ENCODE data around the gene CWC27. TPM values are rescaled to one million over a fixed set of nuclear protein-coding genes. Genes with fewer than 3 reads are reported as not detected.

Gene CWC27
- total RNA-seq, 1 experiment from 2014 or later = 12.6 TPM

GRCh38 chr5:65061250-65061973 lies 292.7 kb downstream of the CWC27 start:
- POLR2A ChIA-PET (ENCODE audit: unreplicated experiment) = no interaction called here

GRCh38 chr5:65061974-65062353 lies 293.2 kb downstream of the CWC27 start:
- H3K4me2 ChIP-seq (ENCODE audit: low read length) = no peak overlapping the region
- H3K36me3 ChIP-seq (ENCODE audit: low read depth, low read length) = no peaks in the 10 kb centered on the region
- H2AFZ ChIP-seq (ENCODE audit: low read length) = no peak overlapping the region
- no peaks in the 10 kb centered on the region for H3K9me3 ChIP-seq (ENCODE audit: low read length)
- no peaks in the 10 kb centered on the region for H3K9me2 ChIP-seq (replicated peaks; ENCODE audit: low read length)
- no peak overlapping the region for H3K4me3 ChIP-seq (ENCODE audit: low read length)
- POLR2A ChIA-PET (ENCODE audit: unreplicated experiment) = no interaction called here
- DNase-seq (no peak), ATAC-seq (no peak)
- no peak overlapping the region for H3K9ac ChIP-seq (ENCODE audit: low read length)
- peaks cover 11% of the 10 kb centered on the region for H3K4me1 ChIP-seq (ENCODE audit: insufficient read depth, low read length)
- no peaks in the 10 kb centered on the region for H4K20me1 ChIP-seq (ENCODE audit: low read length)
- intact Hi-C loops (cut with micrococcal nuclease) = no loop called here
- TF ChIP-seq EZH2phosphoT487 (IDR thresholded peaks at IDR 0.05; ENCODE audit: borderline replicate concordance, low read length) (no peak), CTCF (conservative IDR thresholded peaks at IDR 0.05; ENCODE audit: low read depth, low read length) (no peak), EZH2 (IDR thresholded peaks at IDR 0.05; ENCODE audit: low read length, unreplicated experiment) (no peak)
- no peaks in the 10 kb centered on the region for H3K79me2 ChIP-seq (ENCODE audit: low read length)
- no peaks in the 10 kb centered on the region for H3F3A ChIP-seq (ENCODE audit: low read length, unreplicated experiment)
- H3K27ac ChIP-seq (ENCODE audit: low read length) = no peak overlapping the region
- CTCF ChIA-PET = no interaction called here
- BruUV-seq (replicated peaks) = no TSS peak
- no peaks in the 10 kb centered on the region for H3K27me3 ChIP-seq (ENCODE audit: low read length)

More at GRCh38 chr5:65061250-65061973, 292.7 kb downstream of the CWC27 start:
- no peak for DNase-seq
- Histone ChIP-seq H3K27me3 (ENCODE audit: low read length) (no peaks in the 10 kb centered on the region), H3K9me2 (replicated peaks; ENCODE audit: low read length) (no peaks in the 10 kb centered on the region), H3K9me3 (ENCODE audit: low read length) (no peaks in the 10 kb centered on the region), H3K27ac (ENCODE audit: low read length) (no peak overlapping the region), H2AFZ (ENCODE audit: low read length) (no peak overlapping the region), H3F3A (ENCODE audit: low read length, unreplicated experiment) (no peaks in the 10 kb centered on the region), H3K4me2 (ENCODE audit: low read length) (no peak overlapping the region), H3K79me2 (ENCODE audit: low read length) (no peaks in the 10 kb centered on the region), H3K4me3 (ENCODE audit: low read length) (no peak overlapping the region), H3K36me3 (ENCODE audit: low read depth, low read length) (no peaks in the 10 kb centered on the region), H3K4me1 (ENCODE audit: insufficient read depth, low read length) (peaks cover 11% of the 10 kb centered on the region), H3K9ac (ENCODE audit: low read length) (no peak overlapping the region), H4K20me1 (ENCODE audit: low read length) (no peaks in the 10 kb centered on the region)
- ATAC-seq = no peak
- intact Hi-C loops (cut with micrococcal nuclease) = no loop called here
- BruUV-seq (replicated peaks) = no TSS peak
- CTCF ChIA-PET = no interaction called here
- TF ChIP-seq CTCF (conservative IDR thresholded peaks at IDR 0.05; ENCODE audit: low read depth, low read length) (no peak), EZH2phosphoT487 (IDR thresholded peaks at IDR 0.05; ENCODE audit: borderline replicate concordance, low read length) (no peak)

- ChIA-PET CTCF (no interaction called here), POLR2A (ENCODE audit: unreplicated experiment) (no interaction called here)
- Histone ChIP-seq H4K20me1 (ENCODE audit: low read length) (no peaks in the 10 kb centered on the region), H3F3A (ENCODE audit: low read length, unreplicated experiment) (no peaks in the 10 kb centered on the region), H3K9me2 (replicated peaks; ENCODE audit: low read length) (no peaks in the 10 kb centered on the region), H3K4me3 (ENCODE audit: low read length) (no peak overlapping the region), H2AFZ (ENCODE audit: low read length) (peak overlapping the region; percentile 70), H3K4me1 (ENCODE audit: insufficient read depth, low read length) (peaks cover 11% of the 10 kb centered on the region), H3K79me2 (ENCODE audit: low read length) (no peaks in the 10 kb centered on the region), H3K9ac (ENCODE audit: low read length) (no peak overlapping the region), H3K4me2 (ENCODE audit: low read length) (peak overlapping the region; percentile 26; the same call in 1 of the 2 replicates), H3K27me3 (ENCODE audit: low read length) (no peaks in the 10 kb centered on the region), H3K36me3 (ENCODE audit: low read depth, low read length) (no peaks in the 10 kb centered on the region), H3K27ac (ENCODE audit: low read length) (peak overlapping the region; percentile 46), H3K9me3 (ENCODE audit: low read length) (no peaks in the 10 kb centered on the region)
- peak; percentile 70 for DNase-seq
- BruUV-seq (replicated peaks) = no TSS peak
- intact Hi-C loops (cut with micrococcal nuclease) = no loop called here
- TF ChIP-seq CTCF (conservative IDR thresholded peaks at IDR 0.05; ENCODE audit: low read depth, low read length) = no peak
- no peak for TF ChIP-seq EZH2phosphoT487 (IDR thresholded peaks at IDR 0.05; ENCODE audit: borderline replicate concordance, low read length)
- no peak for TF ChIP-seq EZH2 (IDR thresholded peaks at IDR 0.05; ENCODE audit: low read length, unreplicated experiment)
- peak; percentile 88 for ATAC-seq
Observed at GRCh38 chr5:65062469-65063083, 293.8 kb downstream of the CWC27 start.

Measured in PC-3 (cell line).